ENCODE measurements around the gene RREB1.

RREB1 gene

DNA sequence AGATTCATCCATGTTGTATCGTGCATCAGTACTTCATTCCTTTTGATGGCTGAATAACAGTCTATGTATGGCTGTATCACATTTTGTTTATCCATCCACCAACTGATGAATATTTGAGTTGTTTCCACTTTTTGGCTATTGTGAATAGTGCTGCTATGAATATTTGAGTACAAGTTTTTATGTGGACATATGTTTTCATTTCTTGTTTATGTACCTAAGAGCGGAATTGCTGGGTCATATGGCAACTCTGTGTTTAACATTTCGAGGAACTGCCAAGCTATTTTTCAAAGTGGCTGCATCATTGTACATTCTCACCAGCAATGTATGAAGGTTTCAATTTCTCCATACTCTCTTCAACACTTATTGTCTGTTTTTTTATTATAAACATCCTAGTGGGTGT is 3.0 kb upstream of the RREB1 start:
- ChIA-PET POLR2A (no interaction called here), CTCF (interaction anchor here (1.1 to 1.5 kb wide), 2 partner anchors 363 to 381 kb away, joined by 3 to 5 read pairs; no protein-coding TSS in a partner anchor)
- TF ChIP-seq, protein P1, sequence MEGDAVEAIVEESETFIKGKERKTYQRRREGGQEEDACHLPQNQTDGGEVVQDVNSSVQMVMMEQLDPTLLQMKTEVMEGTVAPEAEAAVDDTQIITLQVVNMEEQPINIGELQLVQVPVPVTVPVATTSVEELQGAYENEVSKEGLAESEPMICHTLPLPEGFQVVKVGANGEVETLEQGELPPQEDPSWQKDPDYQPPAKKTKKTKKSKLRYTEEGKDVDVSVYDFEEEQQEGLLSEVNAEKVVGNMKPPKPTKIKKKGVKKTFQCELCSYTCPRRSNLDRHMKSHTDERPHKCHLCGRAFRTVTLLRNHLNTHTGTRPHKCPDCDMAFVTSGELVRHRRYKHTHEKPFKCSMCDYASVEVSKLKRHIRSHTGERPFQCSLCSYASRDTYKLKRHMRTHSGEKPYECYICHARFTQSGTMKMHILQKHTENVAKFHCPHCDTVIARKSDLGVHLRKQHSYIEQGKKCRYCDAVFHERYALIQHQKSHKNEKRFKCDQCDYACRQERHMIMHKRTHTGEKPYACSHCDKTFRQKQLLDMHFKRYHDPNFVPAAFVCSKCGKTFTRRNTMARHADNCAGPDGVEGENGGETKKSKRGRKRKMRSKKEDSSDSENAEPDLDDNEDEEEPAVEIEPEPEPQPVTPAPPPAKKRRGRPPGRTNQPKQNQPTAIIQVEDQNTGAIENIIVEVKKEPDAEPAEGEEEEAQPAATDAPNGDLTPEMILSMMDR (IDR thresholded peaks at IDR 0.05; ENCODE audit: insufficient read depth, low read length, missing control alignments), result no peak
- H3K4me3 ChIP-seq (ENCODE audit: low read depth, low read length), result no peak overlapping the region
- no peak for DNase-seq (ENCODE audit: low read depth, low spot score)

DNA sequence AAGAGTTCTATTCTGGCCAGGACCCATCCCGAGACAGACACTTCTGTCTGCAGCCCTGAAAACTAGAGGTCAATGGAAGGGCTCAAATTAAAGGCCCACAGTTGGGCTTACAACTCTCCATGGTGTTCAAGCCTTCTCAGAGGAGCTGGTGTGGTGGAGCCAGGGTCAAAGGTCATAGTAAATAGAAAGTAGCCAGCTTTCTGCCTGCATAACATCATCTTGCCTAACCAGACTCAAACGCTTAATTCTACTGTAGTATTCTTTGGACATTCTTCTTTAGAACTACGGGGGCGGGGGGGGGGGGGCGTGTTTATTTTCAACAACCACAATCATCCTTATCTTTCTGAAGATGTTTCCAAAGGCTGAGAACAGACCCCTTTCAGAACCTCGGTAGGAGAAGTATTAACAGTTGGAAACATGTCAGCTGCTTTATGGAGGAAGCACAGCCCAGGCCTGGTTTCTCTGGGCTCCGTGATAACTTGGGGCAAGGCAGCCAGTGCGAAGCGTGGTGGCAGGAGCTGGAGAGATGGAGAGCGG is 1.5 kb upstream of the RREB1 start:
- POLR2A ChIA-PET, result no interaction called here
- peak overlapping the region; percentile 86 for H3K4me3 ChIP-seq (ENCODE audit: low read depth, low read length)
- no peak for DNase-seq (ENCODE audit: low read depth, low spot score)
- TF ChIP-seq, protein P1 (IDR thresholded peaks at IDR 0.05; ENCODE audit: insufficient read depth, low read length, missing control alignments), result no peak
- CTCF ChIA-PET, result interaction anchor here (0.5 to 1.5 kb wide), 6 partner anchors 15 to 1358 kb away, joined by 3 to 5 read pairs (median 4); no protein-coding TSS in a partner anchor

DNA sequence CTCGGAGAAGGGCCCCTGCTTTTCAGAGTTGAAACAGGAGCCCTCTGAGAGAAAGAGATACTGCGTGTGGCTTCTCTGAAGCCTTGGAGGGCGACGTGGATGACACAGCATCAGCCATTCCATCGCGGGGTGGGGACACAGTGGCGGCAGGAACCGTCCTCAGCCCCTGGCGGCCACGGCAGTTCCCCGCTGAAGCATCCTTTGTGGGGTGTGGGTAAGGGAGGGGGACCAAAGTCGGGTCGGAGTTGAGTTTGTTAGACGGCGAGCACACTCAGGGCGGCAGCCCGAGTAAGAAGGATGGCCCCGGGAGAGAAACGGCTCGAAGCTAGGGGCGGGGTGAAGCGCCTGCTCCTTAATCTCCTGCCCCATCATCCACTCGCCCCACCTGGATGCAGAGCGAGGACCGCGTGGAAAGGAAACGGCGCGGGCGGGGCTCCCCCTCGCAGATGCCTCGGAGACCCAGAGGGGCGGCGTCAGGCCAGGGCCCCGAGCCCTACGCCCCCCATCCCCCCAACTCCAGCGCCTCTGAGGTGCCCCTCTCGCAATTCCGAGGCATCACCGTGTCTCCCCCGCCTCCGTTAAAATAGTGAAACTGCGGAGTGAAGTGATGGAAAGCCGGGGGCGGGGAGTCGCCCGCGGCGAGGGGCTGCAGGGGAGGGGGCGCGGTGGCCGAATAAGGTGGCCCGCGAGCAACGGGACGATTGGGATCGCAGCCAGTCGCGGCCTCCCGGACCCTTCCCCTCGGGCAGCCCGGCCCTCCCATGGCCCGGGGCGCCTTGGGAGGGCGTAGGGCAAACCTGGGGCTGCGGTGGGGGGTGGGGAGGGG is 796 bp upstream of the RREB1 start:
- ChIA-PET CTCF (interaction anchor here (1.1 to 1.5 kb wide), 4 partner anchors 8 to 136 kb away, joined by 3 to 5 read pairs (median 4); no protein-coding TSS in a partner anchor), POLR2A (interaction anchor here (1.1 kb wide), 1 partner anchor 39 kb away, joined by 4 read pairs; no protein-coding TSS in a partner anchor)
- no peak for DNase-seq (ENCODE audit: low read depth, low spot score)
- TF ChIP-seq, protein P1 (IDR thresholded peaks at IDR 0.05; ENCODE audit: insufficient read depth, low read length, missing control alignments), result peak; percentile 36
- peak overlapping the region; percentile 86 for H3K4me3 ChIP-seq (ENCODE audit: low read depth, low read length)

DNA sequence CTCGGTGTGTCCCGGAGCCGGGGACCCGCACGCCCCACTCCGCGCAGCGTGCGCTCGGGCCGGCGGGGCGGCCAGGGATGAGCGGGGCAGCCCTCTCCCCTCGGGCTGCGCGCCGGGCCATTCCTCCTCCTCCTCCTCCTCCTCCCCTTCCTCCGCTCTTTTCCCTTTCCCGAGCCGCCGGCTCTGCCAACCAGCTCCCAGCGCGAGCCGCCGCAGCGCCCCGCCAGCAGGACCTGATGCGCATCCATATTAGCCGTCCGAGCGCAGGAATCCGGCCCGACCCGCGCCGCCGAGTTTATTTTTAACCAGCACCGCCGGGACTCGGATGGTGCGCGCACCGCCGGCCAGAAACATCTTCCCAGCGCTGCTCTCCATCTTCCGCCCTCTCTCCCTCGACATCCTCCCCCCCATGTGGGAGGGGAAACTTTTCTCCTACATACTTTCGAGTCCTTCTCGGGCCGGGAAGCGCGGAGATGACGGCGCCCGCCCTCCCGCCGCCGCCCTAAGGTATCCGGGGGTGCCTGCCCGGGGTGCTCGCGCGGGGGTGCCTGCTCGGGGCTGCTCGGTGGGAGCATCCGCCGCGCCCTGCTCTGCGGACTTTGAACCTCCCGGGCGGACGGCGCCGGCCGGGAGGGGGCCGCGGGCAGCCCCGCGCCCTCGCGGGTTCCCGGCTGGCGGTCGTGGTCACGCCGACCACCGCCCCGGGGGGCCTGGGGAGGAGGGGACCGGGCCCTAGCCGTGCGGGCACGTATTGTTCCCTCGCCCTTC is 619 bp downstream of the RREB1 start:
- POLR2A ChIA-PET, result interaction anchor here (0.7 to 1.1 kb wide), 4 partner anchors 29 to 153 kb away, joined by 3 to 4 read pairs (median 3); no protein-coding TSS in a partner anchor
- DNase-seq (ENCODE audit: low read depth, low spot score), result no peak
- peak overlapping the region; percentile 86 for H3K4me3 ChIP-seq (ENCODE audit: low read depth, low read length)
- CTCF ChIA-PET, result interaction anchor here (1.3 to 1.5 kb wide), 2 partner anchors 9 to 135 kb away, joined by 4 read pairs; no protein-coding TSS in a partner anchor
- TF ChIP-seq, protein P1 (IDR thresholded peaks at IDR 0.05; ENCODE audit: insufficient read depth, low read length, missing control alignments), result no peak

DNA sequence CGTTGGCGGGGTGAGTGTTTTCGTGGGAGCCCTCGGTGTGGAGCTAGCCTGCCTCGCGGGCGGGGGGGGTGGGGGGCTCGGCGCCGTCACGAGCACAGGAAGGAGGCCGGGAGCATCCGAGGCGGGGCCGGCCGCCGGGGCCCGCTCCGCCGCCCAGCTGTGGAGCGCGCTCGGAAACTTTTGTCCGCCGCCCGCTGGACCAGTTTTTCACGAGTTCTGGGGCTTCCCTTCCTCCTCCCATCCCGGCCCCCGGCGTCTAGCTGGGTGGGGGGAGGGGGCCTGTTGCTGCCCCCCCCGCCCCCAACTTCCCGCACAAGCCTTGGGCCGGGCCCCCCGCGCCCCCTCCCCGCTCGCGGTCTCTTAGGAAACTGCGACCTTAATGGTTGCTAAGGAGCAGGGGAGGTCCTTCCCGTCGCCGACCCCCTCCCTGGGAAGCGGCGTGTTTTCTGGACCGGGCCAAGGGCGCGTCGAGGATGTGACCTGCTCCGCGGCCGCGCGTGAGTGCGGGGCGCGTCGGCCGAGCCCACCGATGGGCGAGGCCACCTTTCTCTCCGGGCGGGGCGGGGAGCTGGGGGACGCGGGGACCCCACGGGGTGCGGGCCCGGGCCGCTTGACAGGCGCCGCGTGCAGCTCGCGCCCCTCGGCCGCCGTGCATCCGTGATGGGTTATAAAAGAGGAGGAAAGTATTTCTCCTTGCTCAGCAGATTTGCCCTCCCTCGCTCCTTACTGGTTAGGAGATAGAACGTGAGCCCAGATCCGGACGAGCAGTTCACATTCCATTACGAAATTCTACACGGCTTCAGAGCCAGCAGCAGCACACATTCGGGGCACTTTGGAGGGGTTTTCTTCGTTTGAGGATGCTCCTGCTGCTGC is 1.4 kb downstream of the RREB1 start:
- POLR2A ChIA-PET, result interaction anchor here (0.7 to 0.8 kb wide), 2 partner anchors 28 to 152 kb away, joined by 3 read pairs; no protein-coding TSS in a partner anchor
- no peak for DNase-seq (ENCODE audit: low read depth, low spot score)

More for the DNA sequence above, 1.4 kb downstream of the RREB1 start:
- CTCF ChIA-PET, result interaction anchor here (1.0 to 3.5 kb wide), 4 partner anchors 13 to 350 kb away, joined by 3 to 16 read pairs (median 5); no protein-coding TSS in a partner anchor
- H3K4me3 ChIP-seq (ENCODE audit: low read depth, low read length), result peak overlapping the region; percentile 86
- TF ChIP-seq, protein P1 (IDR thresholded peaks at IDR 0.05; ENCODE audit: insufficient read depth, low read length, missing control alignments), result no peak

Measured in AG04449 (cell line).